Neural crest cell (in vitro differentiated cells): Measurements from ENCODE around the gene KLHL7. TPM values are rescaled to one million over a fixed set of nuclear protein-coding genes. Genes with fewer than 3 reads are reported as not detected.

Source experiments
- DNase-seq: peaks from one replicate; pipeline ENCODE4 v3.0.0; 2021; ENCODE audit warnings: low read depth, mixed read lengths, low spot score
- H3K27ac Mint-ChIP-seq: one replicate; pipeline ENCODE4 v1.8.0; 2021; ENCODE audit warnings: mild to moderate bottlenecking, mixed read lengths; ENCODE audit not compliant: unreplicated experiment
- H3K27me3 Mint-ChIP-seq: 2 replicates; pipeline ENCODE4 v1.8.0; 2021; ENCODE audit warnings: low read depth, mild to moderate bottlenecking, mixed read lengths
- H3K36me3 Mint-ChIP-seq: 2 replicates; pipeline ENCODE4 v1.8.0; 2021; ENCODE audit warnings: low read depth, mild to moderate bottlenecking, mixed read lengths
- H3K4me1 Mint-ChIP-seq: 2 replicates; pipeline ENCODE4 v1.8.0; 2021; ENCODE audit warnings: mixed read lengths
- H3K4me3 Mint-ChIP-seq: one replicate; pipeline ENCODE4 v1.8.0; 2021; ENCODE audit warnings: mild to moderate bottlenecking, mixed read lengths
- H3K9me3 Mint-ChIP-seq: 2 replicates; pipeline ENCODE4 v1.8.0; 2021; ENCODE audit warnings: mixed read lengths
- CTCF ChIP-seq: fragments of 200-600 bp; sonication (generic); conservative IDR thresholded peaks from 2 replicates; pipeline ENCODE4 v1.5.0; 2021; ENCODE audit warnings: antibody characterized with exemption, mild to moderate bottlenecking
- total RNA-seq: library from RNA; stranded (reverse); gene quantifications from 2 replicates; pipeline ENCODE4 v1.2.1, GENCODE V29; 2021

KLHL7 gene
- total RNA-seq, 1 donor from 2014 or later, result 47.6 TPM

GRCh38 chr7:23226844-23227450 is 121.4 kb downstream of the KLHL7 start:
- H3K9me3 Mint-ChIP-seq, result peaks cover 7% of the 10 kb centered on the region
- H3K36me3 Mint-ChIP-seq, result peaks cover 3% of the 10 kb centered on the region
- peaks cover 22% of the 10 kb centered on the region for H3K4me1 Mint-ChIP-seq
- no peak for TF ChIP-seq CTCF
- H3K27ac Mint-ChIP-seq, result no peak overlapping the region
- H3K27me3 Mint-ChIP-seq, result no peaks in the 10 kb centered on the region
- DNase-seq, result no peak
- H3K4me3 Mint-ChIP-seq, result no peak overlapping the region

Other genes starting within 250 kb of the KLHL7 start
- gene HYCC1, start 91.7 kb upstream of the KLHL7 start, total RNA-seq, result 62.3 and 73.7 TPM in 2 replicates
- 50.3 and 56.2 TPM in 2 replicates for gene NUP42, start 76.3 kb downstream of the KLHL7 start, total RNA-seq
- gene GPNMB, start 141.0 kb downstream of the KLHL7 start, total RNA-seq, result not detected in 2 replicates
- 56.1 and 60.9 TPM in 2 replicates for gene MALSU1, start 193.6 kb downstream of the KLHL7 start, total RNA-seq